GM12878 (cell line): ENCODE measurements around the gene RHBDF2. TPM values are rescaled to one million over a fixed set of nuclear protein-coding genes. Genes with fewer than 3 reads are reported as not detected.

Experiments used
- ATAC-seq: fragments of 200-7000 bp; cut with Tn5 transposase; 3 replicates; pipeline ENCODE4 v1.9.1; 2020; ENCODE audit warnings: mild to moderate bottlenecking, moderate library complexity
- BruUV-seq: library from RNA; stranded (reverse); fragments of 400-500 nt; replicated peaks from 2 replicates; lab custom pipeline; 2021; lab: Mats Ljungman, UMichigan
- CTCF ChIA-PET: fragments of 300-600 bp; sonication (Branson Sonifier 250); formaldehyde crosslinking; extraction: SDS; loops from one replicate; lab custom pipeline; 2021; ENCODE audit warnings: inconsistent platforms; lab: Yijun Ruan, JAX
- POLR2A ChIA-PET: fragments of 350-600 bp; formaldehyde crosslinking; extraction: SDS; loops from one replicate; lab custom pipeline; 2021; ENCODE audit warnings: inconsistent platforms; lab: Charles Lee
- RAD21 ChIA-PET: fragments of 300-600 bp; sonication (Branson Sonifier 250); formaldehyde crosslinking; loops from one replicate; lab custom pipeline; 2023; ENCODE audit warnings: antibody characterized with exemption; ENCODE audit not compliant: unreplicated experiment; lab: Charles Lee
- SMC1A ChIA-PET: fragments of 300-600 bp; sonication (Branson Sonifier 250); formaldehyde crosslinking; loops from one replicate; lab custom pipeline; 2023; ENCODE audit not compliant: unreplicated experiment, uncharacterized antibody; lab: Charles Lee
- DNase-seq: peaks from one replicate; pipeline ENCODE4 v3.0.0-alpha.2; 2011; ENCODE audit warnings: low read depth, low spot score
- FAIRE-seq: peaks from 3 replicates; lab custom pipeline; 2011; peaks lifted over from hg19 to GRCh38; lab: Jason Lieb, UNC
- H2AFZ ChIP-seq: 2 replicates; pipeline ENCODE4 v1.6.0; 2011; ENCODE audit warnings: low read depth, low read length, control low read depth; ENCODE audit not compliant: control insufficient read depth
- H3K27ac ChIP-seq: 2 replicates; pipeline ENCODE4 v1.5.1; 2011; ENCODE audit warnings: control low read depth; ENCODE audit not compliant: control insufficient read depth, insufficient read depth
- H3K27me3 ChIP-seq, 2 experiments: replicated peaks in 1 of 2; 2 replicates each; pipeline versions ENCODE4 v1.6.0 to v1.6.1; 2011; ENCODE audit warnings: low read length in 1 of 2; ENCODE audit not compliant: control insufficient read depth in 2 of 2, insufficient read depth in 2 of 2
- H3K36me3 ChIP-seq, 2 experiments: 2 replicates each; pipeline ENCODE4 v1.5.1; 2011; ENCODE audit warnings: low read length in 1 of 2; ENCODE audit not compliant: control insufficient read depth in 2 of 2, insufficient read depth in 2 of 2
- H3K4me1 ChIP-seq: 2 replicates; pipeline ENCODE4 v1.6.1; 2011; ENCODE audit warnings: mild to moderate bottlenecking, low read length, moderate library complexity, mixed read lengths; ENCODE audit not compliant: control insufficient read depth, insufficient read depth
- H3K4me2 ChIP-seq: 2 replicates; pipeline ENCODE4 v1.6.0; 2011; ENCODE audit warnings: control low read depth; ENCODE audit not compliant: control insufficient read depth, insufficient read depth
- H3K4me3 ChIP-seq: fragments of 200-600 bp; sonication (generic); 2 replicates; pipeline ENCODE4 v1.5.1; 2016
- H3K79me2 ChIP-seq: 2 replicates; pipeline ENCODE4 v1.6.0; 2011; ENCODE audit warnings: low read length; ENCODE audit not compliant: control insufficient read depth, insufficient read depth
- H3K9ac ChIP-seq: 2 replicates; pipeline ENCODE4 v1.8.0; 2011; ENCODE audit warnings: low read length, control low read depth, mixed read lengths; ENCODE audit not compliant: control insufficient read depth, insufficient read depth
- H3K9me3 ChIP-seq: replicated peaks from 3 replicates; pipeline ENCODE4 v1.5.1; 2011; ENCODE audit warnings: mild to moderate bottlenecking, low read length; ENCODE audit not compliant: control insufficient read depth, insufficient read depth
- H4K20me1 ChIP-seq: 2 replicates; pipeline ENCODE4 v1.6.0; 2011; ENCODE audit not compliant: control insufficient read depth, insufficient read depth
- CBX5 ChIP-seq: sonication (generic); IDR thresholded peaks from 2 replicates; pipeline ENCODE4 v1.6.1; 2016; ENCODE audit warnings: low read depth, moderate library complexity, mild to moderate bottlenecking, inconsistent platforms
- CHD4 ChIP-seq: fragments of 200-600 bp; sonication (generic); IDR thresholded peaks from 2 replicates; pipeline ENCODE4 v1.6.1; 2016; ENCODE audit warnings: mild to moderate bottlenecking
- EP300 ChIP-seq, 2 experiments: fragments of 150-350 bp in 1 of 2; IDR thresholded peaks; 2 replicates each; pipeline ENCODE4 v1.6.1; 2011 to 2012; ENCODE audit warnings: low read depth in 2 of 2, low read length in 2 of 2, borderline replicate concordance in 1 of 2, improper control_type of control experiment in 1 of 2, inconsistent platforms in 1 of 2; ENCODE audit not compliant: control insufficient read depth in 1 of 2
- GATAD2B ChIP-seq: fragments of 450-650 bp; conservative IDR thresholded peaks from 2 replicates; pipeline ENCODE4 v1.6.1; 2017; ENCODE audit warnings: low read depth, mild to moderate bottlenecking, moderate library complexity
- HDAC2 ChIP-seq: fragments of 200-600 bp; sonication (generic); IDR thresholded peaks from 2 replicates; pipeline ENCODE4 v1.6.1; 2017
- LARP7 ChIP-seq: fragments of 450-650 bp; IDR thresholded peaks from 2 replicates; pipeline ENCODE4 v1.6.1; 2017; ENCODE audit warnings: mild to moderate bottlenecking
- MAX ChIP-seq: IDR thresholded peaks from 2 replicates; pipeline ENCODE4 v1.6.1; 2012; ENCODE audit warnings: low read depth, low read length, improper control_type of control experiment
- MTA3 ChIP-seq: IDR thresholded peaks from 2 replicates; pipeline ENCODE4 v1.6.1; 2012; ENCODE audit warnings: low read length, inconsistent platforms, borderline replicate concordance
- MYB ChIP-seq: fragments of 150-350 bp; IDR thresholded peaks from 2 replicates; pipeline ENCODE4 v1.6.1; 2014; ENCODE audit warnings: mild to moderate bottlenecking, low read depth, low read length, borderline replicate concordance
- POU2F2 ChIP-seq: IDR thresholded peaks from 3 replicates; pipeline ENCODE4 v1.6.1; 2011; ENCODE audit warnings: low read depth, mild to moderate bottlenecking, low read length, borderline replicate concordance
- RB1 ChIP-seq: fragments of 450-650 bp; formaldehyde crosslinking; IDR thresholded peaks from 2 replicates; pipeline ENCODE4 v1.6.1; 2017; ENCODE audit warnings: mild to moderate bottlenecking, borderline replicate concordance
- RFX5 ChIP-seq: IDR thresholded peaks from 2 replicates; pipeline ENCODE4 v1.6.1; 2011; ENCODE audit warnings: low read depth, low read length, improper control_type of control experiment
- SMAD5 ChIP-seq: IDR thresholded peaks from 2 replicates; pipeline ENCODE4 v1.6.1; 2016; ENCODE audit warnings: antibody characterized with exemption, low read depth
- SMARCA5 ChIP-seq: fragments of 450-650 bp; IDR thresholded peaks from 2 replicates; pipeline ENCODE4 v1.6.1; 2017; ENCODE audit warnings: mild to moderate bottlenecking
- ZZZ3 ChIP-seq: IDR thresholded peaks from 2 replicates; pipeline ENCODE4 v1.6.1; 2011; ENCODE audit warnings: low read depth; ENCODE audit not compliant: control insufficient read depth, insufficient read length
- WGBS: methylation state at CpG from one replicate; pipeline ENCODE4 v1.1.6; 2016; ENCODE audit warnings: low lambda C conversion rate; ENCODE audit not compliant: insufficient replicate concordance, insufficient coverage; ENCODE audit errors: missing lambda C conversion rate; 5-methylcytosine and 5-hydroxymethylcytosine counted together
- in situ Hi-C: fragments of 300-500 bp; cut with MboI; formaldehyde crosslinking; loops from 9 replicates; pipeline ENCODE4 v1.14.3; 2018; ENCODE audit warnings: mixed read lengths
- intact Hi-C: fragments of 100-400 bp; cut with micrococcal nuclease; formaldehyde crosslinking; loops from one replicate; pipeline ENCODE4 v1.14.2; 2022; ENCODE audit not compliant: unreplicated experiment
- polyA plus RNA-seq, 11 experiments: library from polyadenylated mRNA; depleted of rRNA in 4 of 11; unstranded in 6 of 11; stranded (reverse) in 5 of 11; fragments of >200 nt; fragmentation: Nextera tagmentation in 4 of 11; fragmentation: Illumina TruSeq in 1 of 11; extraction: Ambion mirVana in 4 of 11; extraction: Trizol in 1 of 11; gene quantifications; 1 replicate in 1 of 11; 2 replicates in 10 of 11; pipeline versions ENCODE4 v1.2.1 to v1.2.3, GENCODE V29; 2011 to 2016; ENCODE audit warnings: inconsistent platforms in 2 of 11, missing spikeins in 2 of 11, low read depth in 1 of 11
- total RNA-seq, 4 experiments: library from RNA; depleted of rRNA in 3 of 4; stranded (reverse); fragments of >200 nt in 3 of 4; fragmentation: Illumina TruSeq in 1 of 4; extraction: Trizol in 1 of 4; gene quantifications; 2 replicates each; pipeline versions ENCODE4 v1.2.1 to v1.2.3, GENCODE V29; 2013 to 2021
- TF ChIP-seq, protein P1 (sequence below): fragments of 450-650 bp; IDR thresholded peaks from 2 replicates; pipeline ENCODE4 v1.6.1; 2016; ENCODE audit warnings: mild to moderate bottlenecking, moderate library complexity, borderline replicate concordance
- TF ChIP-seq, protein P2 (sequence below): IDR thresholded peaks from 2 replicates; pipeline ENCODE4 v1.6.1; 2012; ENCODE audit warnings: low read length, inconsistent platforms

RHBDF2 gene
- total and polyA plus RNA-seq, 10 of the 15 experiments (the other 5 are each of a cell fraction or from before 2014, with no cell fraction given), result 0.97 to 43.0 (median 18.7) TPM

DNA sequence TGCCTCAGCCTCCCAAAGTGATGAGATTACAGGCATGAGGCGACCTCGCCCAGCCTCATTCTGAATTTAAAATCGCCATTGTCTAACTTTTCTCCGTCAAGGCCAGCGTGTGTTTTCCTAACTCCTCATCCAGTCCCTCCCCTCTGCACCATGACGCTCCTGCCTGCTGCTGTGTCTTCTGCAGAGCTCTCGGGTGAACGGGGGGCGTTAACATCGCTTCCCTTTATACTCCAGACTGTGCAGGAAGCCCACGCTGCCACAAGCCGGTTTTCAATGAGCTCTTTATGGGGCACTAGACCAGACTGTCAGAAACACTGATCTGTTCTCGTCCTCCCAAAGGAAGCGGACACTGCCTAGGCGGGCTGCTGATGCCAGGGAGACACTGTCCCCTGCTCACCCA lies 20.6 kb downstream of the RHBDF2 start:
- H3K27ac ChIP-seq, result peak overlapping the region; percentile 99
- H3K27me3 ChIP-seq, result no peaks in the 10 kb centered on the region
- BruUV-seq, result TSS peak; percentile 47
- no peaks in the 10 kb centered on the region for H3K9me3 ChIP-seq
- H3K4me2 ChIP-seq, result peak overlapping the region; percentile 100
- in situ Hi-C loops, result no loop called here
- intact Hi-C loops, result loop anchor here (1.0 kb wide), 1 partner anchor 13 kb away; no protein-coding TSS in a partner anchor
- peaks cover 2 to 5% of the 10 kb centered on the region in 2 experiments; a peak in 2 of 4 replicates for H3K36me3 ChIP-seq
- peaks cover 50% of the 10 kb centered on the region for H3K4me1 ChIP-seq
- DNase-seq (no peak), FAIRE-seq (peak; percentile 41), ATAC-seq (peak; percentile 40)
- WGBS, result 11% methylated on average over 15 of the region's 15 CpGs
- CTCF ChIA-PET, result interaction anchor here (0.6 to 3.8 kb wide), 13 partner anchors 10 to 603 kb away, joined by 3 to 33 read pairs (median 7); partner anchors contain the start of genes AANAT, ACOX1, RHBDF2 and TEN1
- RAD21 ChIA-PET, result interaction anchor here (1.2 to 3.7 kb wide), 8 partner anchors 11 to 53 kb away, joined by 4 to 50 read pairs (median 6); partner anchors contain the start of genes AANAT and RHBDF2
- SMC1A ChIA-PET, result interaction anchor here (0.7 to 12.0 kb wide), 8 partner anchors 8 to 77 kb away, joined by 3 to 115 read pairs (median 4); partner anchors contain the start of genes AANAT and RHBDF2
- POLR2A ChIA-PET, result interaction anchor here (0.7 to 6.9 kb wide), 5 partner anchors 10 to 45 kb away, joined by 3 to 101 read pairs (median 4); partner anchors contain the start of gene RHBDF2
- H2AFZ ChIP-seq, result peak overlapping the region; percentile 33
- no peaks in the 10 kb centered on the region for H4K20me1 ChIP-seq
- peaks cover 8% of the 10 kb centered on the region; the same call in 1 of the 2 replicates for H3K79me2 ChIP-seq
- peak overlapping the region; percentile 89 for H3K9ac ChIP-seq
- peak overlapping the region; percentile 66 for H3K4me3 ChIP-seq
- no peak for TF ChIP-seq SMARCA5
- TF ChIP-seq, protein P1, sequence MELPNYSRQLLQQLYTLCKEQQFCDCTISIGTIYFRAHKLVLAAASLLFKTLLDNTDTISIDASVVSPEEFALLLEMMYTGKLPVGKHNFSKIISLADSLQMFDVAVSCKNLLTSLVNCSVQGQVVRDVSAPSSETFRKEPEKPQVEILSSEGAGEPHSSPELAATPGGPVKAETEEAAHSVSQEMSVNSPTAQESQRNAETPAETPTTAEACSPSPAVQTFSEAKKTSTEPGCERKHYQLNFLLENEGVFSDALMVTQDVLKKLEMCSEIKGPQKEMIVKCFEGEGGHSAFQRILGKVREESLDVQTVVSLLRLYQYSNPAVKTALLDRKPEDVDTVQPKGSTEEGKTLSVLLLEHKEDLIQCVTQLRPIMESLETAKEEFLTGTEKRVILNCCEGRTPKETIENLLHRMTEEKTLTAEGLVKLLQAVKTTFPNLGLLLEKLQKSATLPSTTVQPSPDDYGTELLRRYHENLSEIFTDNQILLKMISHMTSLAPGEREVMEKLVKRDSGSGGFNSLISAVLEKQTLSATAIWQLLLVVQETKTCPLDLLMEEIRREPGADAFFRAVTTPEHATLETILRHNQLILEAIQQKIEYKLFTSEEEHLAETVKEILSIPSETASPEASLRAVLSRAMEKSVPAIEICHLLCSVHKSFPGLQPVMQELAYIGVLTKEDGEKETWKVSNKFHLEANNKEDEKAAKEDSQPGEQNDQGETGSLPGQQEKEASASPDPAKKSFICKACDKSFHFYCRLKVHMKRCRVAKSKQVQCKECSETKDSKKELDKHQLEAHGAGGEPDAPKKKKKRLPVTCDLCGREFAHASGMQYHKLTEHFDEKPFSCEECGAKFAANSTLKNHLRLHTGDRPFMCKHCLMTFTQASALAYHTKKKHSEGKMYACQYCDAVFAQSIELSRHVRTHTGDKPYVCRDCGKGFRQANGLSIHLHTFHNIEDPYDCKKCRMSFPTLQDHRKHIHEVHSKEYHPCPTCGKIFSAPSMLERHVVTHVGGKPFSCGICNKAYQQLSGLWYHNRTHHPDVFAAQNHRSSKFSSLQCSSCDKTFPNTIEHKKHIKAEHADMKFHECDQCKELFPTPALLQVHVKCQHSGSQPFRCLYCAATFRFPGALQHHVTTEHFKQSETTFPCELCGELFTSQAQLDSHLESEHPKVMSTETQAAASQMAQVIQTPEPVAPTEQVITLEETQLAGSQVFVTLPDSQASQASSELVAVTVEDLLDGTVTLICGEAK, result 0 out of 2 replicates have a peak, but pooled peaks have one; percentile 0
- TF ChIP-seq RFX5, result no peak
- no peak for TF ChIP-seq CBX5
- TF ChIP-seq ZZZ3, result no peak
- no peak for TF ChIP-seq GATAD2B
- 0 out of 2 replicates have a peak, but pooled peaks have one; percentile 5 for TF ChIP-seq CHD4
- no peak for TF ChIP-seq MYB
- TF ChIP-seq LARP7, result no peak
- no peak for TF ChIP-seq EP300 (IDR thresholded peaks at IDR 0.05; ENCODE audit: borderline replicate concordance in 1 of 2, control insufficient read depth in 1 of 2, low read depth in 2 of 2, low read length in 2 of 2)
- no peak; the same call in 1 of the 2 replicates for TF ChIP-seq MAX
- no peak for TF ChIP-seq MTA3
- no peak for TF ChIP-seq POU2F2
- TF ChIP-seq RB1, result no peak
- TF ChIP-seq, protein P2, sequence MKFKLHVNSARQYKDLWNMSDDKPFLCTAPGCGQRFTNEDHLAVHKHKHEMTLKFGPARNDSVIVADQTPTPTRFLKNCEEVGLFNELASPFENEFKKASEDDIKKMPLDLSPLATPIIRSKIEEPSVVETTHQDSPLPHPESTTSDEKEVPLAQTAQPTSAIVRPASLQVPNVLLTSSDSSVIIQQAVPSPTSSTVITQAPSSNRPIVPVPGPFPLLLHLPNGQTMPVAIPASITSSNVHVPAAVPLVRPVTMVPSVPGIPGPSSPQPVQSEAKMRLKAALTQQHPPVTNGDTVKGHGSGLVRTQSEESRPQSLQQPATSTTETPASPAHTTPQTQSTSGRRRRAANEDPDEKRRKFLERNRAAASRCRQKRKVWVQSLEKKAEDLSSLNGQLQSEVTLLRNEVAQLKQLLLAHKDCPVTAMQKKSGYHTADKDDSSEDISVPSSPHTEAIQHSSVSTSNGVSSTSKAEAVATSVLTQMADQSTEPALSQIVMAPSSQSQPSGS, result no peak
- TF ChIP-seq SMAD5, result no peak
- no peak for TF ChIP-seq HDAC2
